Muscle layer of colon (tissue), 2 donors: ENCODE measurements around the gene CAPZB.

Source experiments
- H3K27ac ChIP-seq: one replicate; pipeline ENCODE4 v1.7.0; 2013; ENCODE audit warnings: low read depth, mild to moderate bottlenecking, low read length, moderate library complexity
- H3K27me3 ChIP-seq, 2 donors: one replicate each; pipeline ENCODE4 v1.7.0; 2013; ENCODE audit warnings: low read length in 2 of 2, mild to moderate bottlenecking in 2 of 2; ENCODE audit not compliant: insufficient read depth in 2 of 2, control insufficient read depth in 1 of 2
- H3K36me3 ChIP-seq: one replicate; pipeline ENCODE4 v1.7.0; 2013; ENCODE audit warnings: mild to moderate bottlenecking, low read length; ENCODE audit not compliant: insufficient read depth
- H3K4me1 ChIP-seq: one replicate; pipeline ENCODE4 v1.7.0; 2013; ENCODE audit warnings: mild to moderate bottlenecking, low read length; ENCODE audit not compliant: insufficient read depth
- H3K4me3 ChIP-seq, 2 donors: one replicate each; pipeline ENCODE4 v1.7.0; 2013; ENCODE audit warnings: low read length in 2 of 2, low read depth in 1 of 2, mild to moderate bottlenecking in 1 of 2, moderate library complexity in 1 of 2
- H3K9ac ChIP-seq: one replicate; pipeline ENCODE4 v1.7.0; 2013; ENCODE audit warnings: low read length
- H3K9me3 ChIP-seq: one replicate; pipeline ENCODE4 v1.7.0; 2013; ENCODE audit warnings: mild to moderate bottlenecking, low read length
- donor health status: abdominal sarcoma.
- donor health status: Adenocarcinoma of cecum.

The CAPZB gene

DNA sequence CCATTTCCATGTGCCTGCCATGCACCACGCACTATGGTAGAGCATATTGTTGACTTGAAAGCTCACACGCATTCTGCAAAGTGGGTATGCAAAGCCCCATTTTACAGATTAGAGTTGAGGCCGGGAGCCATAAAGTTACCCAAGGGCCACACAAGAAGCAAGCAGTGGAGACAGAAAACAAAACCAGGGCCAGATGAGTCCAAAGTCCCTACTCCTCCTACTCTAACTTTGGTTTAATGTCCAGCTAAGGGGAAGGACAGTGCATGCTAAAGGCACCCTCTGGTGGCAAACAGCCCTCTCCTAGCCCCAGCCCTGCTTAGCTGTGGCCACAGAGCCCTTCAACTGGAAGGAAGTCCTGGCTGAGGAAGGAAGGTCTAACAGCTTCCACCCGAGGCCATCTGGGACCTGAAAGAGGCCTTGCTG lies 98.3 kb downstream of the CAPZB start:
- H3K4me3 ChIP-seq: no peak overlapping the region
- H3K9me3 ChIP-seq: no peaks in the 10 kb centered on the region
- no peaks in the 10 kb centered on the region for H3K27me3 ChIP-seq
- no peak overlapping the region for H3K9ac ChIP-seq
- H3K27ac ChIP-seq: no peak overlapping the region
- peaks cover 18% of the 10 kb centered on the region for H3K36me3 ChIP-seq
- peaks cover 62% of the 10 kb centered on the region for H3K4me1 ChIP-seq

DNA sequence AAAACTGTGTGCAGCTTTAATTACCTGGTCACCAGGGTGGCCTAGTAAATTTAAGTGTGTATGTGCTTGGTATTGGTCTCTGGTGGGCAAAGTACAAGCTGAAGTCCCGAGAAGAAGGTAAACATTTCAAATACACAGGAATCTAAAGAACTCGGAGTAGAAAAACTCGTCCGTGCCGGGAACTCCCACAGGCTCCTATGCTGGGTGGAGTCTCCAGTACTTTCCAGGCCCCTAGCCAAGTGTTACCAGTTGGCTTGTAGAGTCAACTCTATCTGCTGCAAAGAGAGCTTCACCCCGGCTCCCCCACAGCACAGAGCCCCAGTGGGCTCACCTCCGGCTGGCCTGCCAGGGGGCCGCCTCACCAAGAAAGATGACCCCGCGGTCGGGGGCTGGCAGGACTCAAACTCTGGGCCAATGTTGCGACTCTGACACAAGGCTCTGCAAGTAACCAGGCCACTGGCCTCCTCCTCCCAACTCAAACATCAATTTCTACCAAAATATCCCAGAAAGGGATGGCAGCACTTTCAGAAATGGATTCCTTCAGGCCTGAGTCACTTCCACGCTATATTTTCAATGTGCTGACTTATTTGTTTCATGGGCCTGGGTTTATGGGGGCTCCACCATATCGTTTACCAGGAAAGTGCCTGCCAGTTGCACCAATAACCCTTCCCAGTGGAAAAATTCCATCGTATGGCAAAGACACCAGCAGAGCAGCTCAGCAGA lies 99.3 kb downstream of the CAPZB start:
- H3K9ac ChIP-seq: no peak overlapping the region
- no peaks in the 10 kb centered on the region for H3K27me3 ChIP-seq
- peak overlapping the region; percentile 69 for H3K27ac ChIP-seq
- H3K4me3 ChIP-seq: no peak overlapping the region
- peaks cover 19% of the 10 kb centered on the region for H3K36me3 ChIP-seq
- peaks cover 52% of the 10 kb centered on the region for H3K4me1 ChIP-seq
- no peaks in the 10 kb centered on the region for H3K9me3 ChIP-seq

DNA sequence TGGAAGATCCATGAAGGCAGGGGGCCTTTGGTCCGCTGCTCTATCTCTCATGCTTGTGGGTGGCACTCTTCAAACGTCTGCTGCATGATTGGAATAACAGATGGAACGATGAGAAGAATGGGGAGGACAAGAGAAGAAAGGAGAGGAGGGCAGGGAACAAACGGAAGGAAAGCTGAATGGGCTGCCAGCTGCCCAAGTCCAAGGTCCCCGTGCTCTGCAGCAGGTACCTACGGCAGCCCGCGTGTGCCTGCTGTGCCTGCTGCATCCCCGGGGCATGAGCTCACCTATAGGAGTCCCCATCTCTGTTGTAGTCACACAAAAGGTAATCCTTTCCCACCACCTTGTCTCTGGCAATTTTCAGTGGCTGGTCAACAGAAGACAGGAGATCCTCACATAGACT lies 100.1 kb downstream of the CAPZB start:
- peak overlapping the region; percentile 69 for H3K27ac ChIP-seq
- H3K27me3 ChIP-seq: no peaks in the 10 kb centered on the region
- H3K4me3 ChIP-seq: no peak overlapping the region
- H3K4me1 ChIP-seq: peaks cover 44% of the 10 kb centered on the region
- no peaks in the 10 kb centered on the region for H3K9me3 ChIP-seq
- no peak overlapping the region for H3K9ac ChIP-seq
- peaks cover 23% of the 10 kb centered on the region for H3K36me3 ChIP-seq

- no peaks in the 10 kb centered on the region for H3K27me3 ChIP-seq
- H3K9me3 ChIP-seq: no peaks in the 10 kb centered on the region
- peak overlapping the region; percentile 10 for H3K27ac ChIP-seq
- H3K36me3 ChIP-seq: peaks cover 28% of the 10 kb centered on the region
- H3K4me3 ChIP-seq: no peak overlapping the region
- H3K9ac ChIP-seq: no peak overlapping the region
- H3K4me1 ChIP-seq: peaks cover 40% of the 10 kb centered on the region
These were observed 100.6 kb downstream of the CAPZB start for GRCh38 chr1:19384772-19385187.

GRCh38 chr1:19384113-19384512 lies 101.2 kb downstream of the CAPZB start:
- H3K27me3 ChIP-seq: no peaks in the 10 kb centered on the region
- H3K9me3 ChIP-seq: no peaks in the 10 kb centered on the region
- H3K36me3 ChIP-seq: peaks cover 34% of the 10 kb centered on the region
- no peak overlapping the region for H3K4me3 ChIP-seq
- H3K9ac ChIP-seq: no peak overlapping the region
- peak overlapping the region; percentile 10 for H3K27ac ChIP-seq
- H3K4me1 ChIP-seq: peaks cover 37% of the 10 kb centered on the region

DNA sequence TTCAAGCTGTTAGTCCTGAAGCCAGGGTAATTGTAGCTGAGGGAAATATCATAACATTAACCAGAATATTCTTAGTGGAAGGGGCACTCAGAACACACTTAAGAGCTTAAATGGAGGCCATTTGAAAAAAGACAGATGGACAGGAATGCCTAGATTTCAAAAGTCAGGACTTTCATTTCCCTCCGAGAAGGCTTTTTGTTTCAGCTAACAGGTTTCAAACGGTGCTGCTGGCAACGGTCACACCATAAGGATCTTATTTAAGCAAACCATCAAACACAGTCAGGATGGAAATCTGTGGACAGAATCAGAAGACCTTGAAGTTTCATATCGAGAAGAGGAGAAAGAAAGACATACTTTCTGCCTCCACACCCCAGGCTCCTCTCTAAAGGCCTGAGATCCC lies 103.1 kb downstream of the CAPZB start:
- Histone ChIP-seq H3K36me3 (peaks cover 46% of the 10 kb centered on the region), H3K27me3 (no peaks in the 10 kb centered on the region), H3K9me3 (no peaks in the 10 kb centered on the region), H3K4me3 (no peak overlapping the region), H3K27ac (no peak overlapping the region), H3K4me1 (peaks cover 35% of the 10 kb centered on the region), H3K9ac (no peak overlapping the region)

- H3K9ac ChIP-seq: no peak overlapping the region
- H3K27ac ChIP-seq: no peak overlapping the region
- H3K27me3 ChIP-seq: no peaks in the 10 kb centered on the region
- no peak overlapping the region for H3K4me3 ChIP-seq
- H3K4me1 ChIP-seq: peaks cover 25% of the 10 kb centered on the region
- H3K9me3 ChIP-seq: no peaks in the 10 kb centered on the region
- peaks cover 56% of the 10 kb centered on the region for H3K36me3 ChIP-seq
These were observed 104.1 kb downstream of the CAPZB start for GRCh38 chr1:19381261-19381660.

DNA sequence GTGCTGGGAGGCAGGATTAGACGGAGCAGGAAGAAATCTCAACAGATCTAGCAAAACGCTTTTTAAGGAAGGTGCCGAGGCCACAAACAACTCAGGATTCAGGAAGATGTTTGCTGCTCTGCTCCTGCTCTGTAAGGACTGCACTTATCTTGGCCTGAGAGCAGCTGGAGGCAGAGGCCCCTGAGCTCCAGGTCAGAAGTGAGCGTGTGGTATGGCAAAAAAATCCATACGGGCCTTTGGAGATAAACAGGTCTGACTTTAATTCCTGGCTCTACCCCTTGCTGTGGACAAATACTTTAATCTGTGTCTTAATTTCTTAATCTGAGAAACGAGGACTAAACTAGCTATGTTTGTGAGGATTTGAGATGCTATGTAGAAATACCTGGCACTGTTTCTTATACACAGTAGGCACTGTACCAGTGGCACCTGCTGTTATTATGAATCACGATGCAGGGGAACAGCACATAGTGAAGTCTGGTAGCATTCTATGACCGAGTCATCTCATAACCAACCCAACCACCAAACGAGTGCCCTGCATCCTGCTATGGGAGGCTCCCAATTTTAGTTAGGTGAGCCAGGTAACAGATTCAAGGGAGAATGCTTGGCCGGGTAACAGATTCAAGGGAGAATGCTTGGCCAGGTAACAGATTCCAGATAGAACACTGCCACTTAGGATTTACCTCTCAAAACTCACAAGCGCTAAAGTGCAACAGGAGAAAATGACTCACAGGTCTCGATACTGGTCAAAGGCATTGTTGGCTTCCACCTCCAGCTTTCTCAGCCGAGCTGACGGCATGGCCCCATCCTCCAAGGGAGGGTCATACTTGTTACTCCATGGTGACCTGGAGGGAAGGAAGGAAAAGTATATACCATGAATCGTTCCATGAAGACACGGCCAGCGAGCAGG lies 107.3 kb downstream of the CAPZB start:
- Histone ChIP-seq H3K9me3 (no peaks in the 10 kb centered on the region), H3K9ac (no peak overlapping the region), H3K27ac (no peak overlapping the region), H3K27me3 (no peaks in the 10 kb centered on the region), H3K4me1 (peaks cover 16% of the 10 kb centered on the region), H3K36me3 (peaks cover 58% of the 10 kb centered on the region), H3K4me3 (no peak overlapping the region)

- Histone ChIP-seq H3K36me3 (peaks cover 59% of the 10 kb centered on the region), H3K27ac (no peak overlapping the region)
These were observed 108.6 kb downstream of the CAPZB start for GRCh38 chr1:19376428-19377372.

DNA sequence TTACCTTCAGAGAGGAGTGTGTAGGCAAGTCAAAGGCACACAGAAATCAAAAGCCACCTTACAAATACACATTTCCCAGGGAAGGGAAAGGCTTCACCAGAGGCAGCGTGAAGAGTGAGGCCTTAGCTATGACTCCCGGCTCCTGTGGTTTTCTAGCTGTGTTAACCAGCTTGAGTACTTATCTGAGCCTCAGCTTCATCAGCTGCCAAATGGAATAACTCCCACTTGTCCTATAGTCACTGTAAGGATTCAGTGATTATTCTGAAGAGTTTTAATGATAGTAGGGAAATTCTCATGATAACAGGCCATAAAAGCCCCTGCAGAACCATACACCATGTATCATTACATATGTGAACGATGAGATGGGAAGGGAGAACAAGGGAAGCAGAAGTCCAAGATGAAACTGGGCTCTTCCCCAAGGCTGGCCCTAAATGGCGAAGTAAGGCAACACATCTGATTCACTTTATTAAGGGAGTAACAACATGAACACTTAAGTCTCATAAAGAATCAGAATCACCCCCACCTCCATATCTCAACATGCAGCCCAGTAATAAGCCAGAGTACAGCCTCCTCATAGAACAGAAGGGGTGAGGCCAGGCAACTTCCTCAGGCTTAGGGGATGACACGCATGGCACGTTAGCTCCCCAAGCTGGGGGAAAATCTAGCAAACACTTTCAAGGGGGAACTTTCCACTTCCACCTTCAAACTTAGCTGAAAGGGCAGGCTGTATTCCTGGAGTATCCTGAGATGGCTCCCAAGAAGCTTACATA lies 109.5 kb downstream of the CAPZB start:
- Histone ChIP-seq H3K4me1 (peaks cover 18% of the 10 kb centered on the region), H3K36me3 (peaks cover 67% of the 10 kb centered on the region), H3K27me3 (no peaks in the 10 kb centered on the region), H3K4me3 (no peak overlapping the region), H3K9me3 (no peaks in the 10 kb centered on the region), H3K27ac (no peak overlapping the region), H3K9ac (no peak overlapping the region)

More at GRCh38 chr1:19376428-19377372, 108.6 kb downstream of the CAPZB start:
- peaks cover 18% of the 10 kb centered on the region for H3K4me1 ChIP-seq
- no peak overlapping the region for H3K4me3 ChIP-seq
- no peak overlapping the region for H3K9ac ChIP-seq
- no peaks in the 10 kb centered on the region for H3K9me3 ChIP-seq
- no peaks in the 10 kb centered on the region for H3K27me3 ChIP-seq
